Fibroblast of pulmonary artery (primary cell): Measurements from ENCODE around the gene RS1.

ENCODE experiments used
- DNase-seq: peaks from one replicate; pipeline ENCODE4 v3.0.0-alpha.2; 2010; ENCODE audit warnings: low read depth
- H3K4me3 ChIP-seq: replicated peaks from 2 replicates; pipeline ENCODE4 v1.5.1; 2011; ENCODE audit warnings: low read depth, mild to moderate bottlenecking, control low read depth, low read length, moderate library complexity
- TF ChIP-seq, protein P1 (sequence below): IDR thresholded peaks from 2 replicates; pipeline ENCODE4 v1.5.1; 2011; ENCODE audit warnings: mild to moderate bottlenecking, control low read depth, low read length, inconsistent platforms; ENCODE audit errors: missing control alignments

Gene RS1

DNA sequence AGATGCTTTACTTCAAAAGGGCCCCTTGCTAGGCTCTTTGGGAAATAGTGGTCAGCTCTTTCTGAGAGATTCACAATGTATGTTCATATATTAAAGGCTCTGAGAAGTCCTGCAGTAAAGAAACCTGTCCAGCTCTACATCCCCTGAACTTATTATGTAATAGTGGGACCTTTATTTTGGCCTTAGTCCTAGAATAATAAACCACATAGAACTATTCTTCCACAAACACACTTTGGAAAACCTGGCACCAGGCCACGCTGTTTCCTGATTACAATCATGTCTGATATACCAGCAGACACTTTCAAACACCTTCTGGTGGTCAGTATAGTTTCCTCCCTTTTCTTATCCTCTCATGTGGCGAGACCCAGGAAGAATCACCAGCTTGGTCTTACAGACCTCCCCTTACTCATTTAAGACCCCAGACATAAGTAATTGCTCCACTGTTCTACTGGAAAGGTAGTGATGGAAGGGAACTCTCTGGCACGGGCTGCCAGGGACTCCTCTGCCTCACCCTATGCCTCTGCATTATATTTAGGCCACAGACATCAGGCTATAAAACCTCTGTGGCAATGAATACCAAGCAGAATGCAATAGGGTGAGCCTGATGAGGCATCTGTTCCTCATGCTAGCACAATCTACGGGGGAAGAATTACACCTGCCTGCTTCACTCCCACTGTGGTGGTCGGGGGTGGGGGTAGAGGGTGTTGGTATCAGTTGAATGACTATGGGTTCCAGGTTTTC lies 29.9 kb upstream of the RS1 start:
- peak; percentile 47 for DNase-seq
- H3K4me3 ChIP-seq, result no peak overlapping the region
- TF ChIP-seq, protein P1, sequence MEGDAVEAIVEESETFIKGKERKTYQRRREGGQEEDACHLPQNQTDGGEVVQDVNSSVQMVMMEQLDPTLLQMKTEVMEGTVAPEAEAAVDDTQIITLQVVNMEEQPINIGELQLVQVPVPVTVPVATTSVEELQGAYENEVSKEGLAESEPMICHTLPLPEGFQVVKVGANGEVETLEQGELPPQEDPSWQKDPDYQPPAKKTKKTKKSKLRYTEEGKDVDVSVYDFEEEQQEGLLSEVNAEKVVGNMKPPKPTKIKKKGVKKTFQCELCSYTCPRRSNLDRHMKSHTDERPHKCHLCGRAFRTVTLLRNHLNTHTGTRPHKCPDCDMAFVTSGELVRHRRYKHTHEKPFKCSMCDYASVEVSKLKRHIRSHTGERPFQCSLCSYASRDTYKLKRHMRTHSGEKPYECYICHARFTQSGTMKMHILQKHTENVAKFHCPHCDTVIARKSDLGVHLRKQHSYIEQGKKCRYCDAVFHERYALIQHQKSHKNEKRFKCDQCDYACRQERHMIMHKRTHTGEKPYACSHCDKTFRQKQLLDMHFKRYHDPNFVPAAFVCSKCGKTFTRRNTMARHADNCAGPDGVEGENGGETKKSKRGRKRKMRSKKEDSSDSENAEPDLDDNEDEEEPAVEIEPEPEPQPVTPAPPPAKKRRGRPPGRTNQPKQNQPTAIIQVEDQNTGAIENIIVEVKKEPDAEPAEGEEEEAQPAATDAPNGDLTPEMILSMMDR, result no peak

DNA sequence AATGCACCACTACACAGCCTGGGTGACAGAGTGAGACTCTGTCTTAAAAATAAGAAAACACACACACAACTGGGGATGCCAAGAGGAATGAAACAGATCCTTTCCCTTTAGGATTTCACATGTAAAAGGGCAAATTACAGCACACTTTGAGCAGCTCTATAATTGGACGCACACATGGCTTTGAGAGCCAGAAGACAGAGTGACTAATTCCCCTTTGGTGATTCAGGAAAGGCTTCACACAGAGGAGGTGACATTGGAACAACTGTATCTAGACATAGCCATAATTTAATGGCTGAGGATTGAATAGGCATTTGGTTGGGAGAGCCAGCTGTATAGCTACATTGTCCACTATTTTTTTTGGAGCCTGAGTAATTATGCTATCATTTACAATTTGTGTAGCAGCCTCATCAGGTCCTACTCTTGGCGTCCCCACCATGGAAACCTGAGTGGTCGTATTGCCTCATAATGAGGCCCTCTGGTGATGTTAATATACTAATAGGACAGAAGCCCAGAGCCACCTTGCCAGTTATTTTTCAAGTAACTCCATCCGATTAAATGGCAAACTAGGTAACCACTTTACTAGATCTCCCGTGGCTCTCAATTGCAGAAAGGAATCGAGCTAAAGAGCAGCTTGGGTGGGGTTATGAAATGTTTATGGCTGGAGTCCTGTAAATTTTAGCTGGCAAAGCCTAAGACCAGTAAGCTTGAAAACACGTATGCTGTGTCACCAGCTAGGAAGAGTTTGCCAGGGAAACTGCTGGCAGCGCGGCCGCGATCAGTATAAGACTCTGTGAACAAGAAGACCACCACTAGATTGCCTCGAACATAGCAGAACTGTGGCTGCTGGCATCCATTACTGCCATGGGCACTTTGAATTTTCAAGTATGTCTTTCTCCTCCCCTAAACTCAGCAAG lies 27.1 kb upstream of the RS1 start:
- H3K4me3 ChIP-seq, result no peak overlapping the region
- DNase-seq, result no peak
- TF ChIP-seq, protein P1, result no peak

DNA sequence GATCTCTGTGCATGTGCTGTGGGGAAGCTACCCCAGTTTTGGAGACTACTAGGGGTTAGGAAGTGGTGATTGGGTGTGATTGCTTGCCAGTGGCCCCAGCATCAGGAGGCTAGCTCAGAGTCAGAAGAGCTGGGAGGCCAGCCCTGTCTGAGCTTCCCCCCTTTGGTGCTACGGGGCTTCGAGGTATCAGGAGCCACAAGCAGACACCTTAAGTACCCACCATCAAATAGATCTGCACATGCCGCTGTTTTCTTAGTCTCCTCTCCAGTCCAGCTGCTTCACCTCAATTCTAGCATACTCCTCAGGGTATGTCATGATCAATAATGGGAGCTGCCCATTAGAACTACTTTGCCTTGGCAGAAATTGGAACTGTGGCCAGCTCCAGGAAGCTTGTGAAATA lies 24.7 kb upstream of the RS1 start:
- DNase-seq, result no peak
- TF ChIP-seq, protein P1, result no peak

DNA sequence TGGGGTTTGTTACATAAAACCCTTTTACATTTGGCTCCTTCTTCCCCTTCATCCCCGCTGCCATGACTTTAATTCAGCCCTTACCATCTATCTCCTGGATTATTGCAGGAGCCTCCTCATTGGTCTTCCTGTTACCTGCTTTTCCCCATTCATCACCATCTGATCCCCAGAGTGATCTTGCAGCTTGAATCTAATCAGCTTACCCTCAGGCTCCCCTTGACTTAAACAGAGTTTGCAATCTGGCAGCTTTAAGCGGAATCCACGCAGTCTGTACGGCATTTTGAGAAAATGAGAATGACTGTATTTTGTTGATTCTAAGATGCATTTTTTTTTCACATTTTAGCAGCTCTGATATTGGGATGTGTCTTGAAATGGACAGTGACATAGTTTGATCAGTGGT lies 20.6 kb upstream of the RS1 start:
- DNase-seq, result no peak
- no peak overlapping the region for H3K4me3 ChIP-seq
- TF ChIP-seq, protein P1, result no peak

More for the DNA sequence above, 24.7 kb upstream of the RS1 start:
- H3K4me3 ChIP-seq, result no peak overlapping the region

DNA sequence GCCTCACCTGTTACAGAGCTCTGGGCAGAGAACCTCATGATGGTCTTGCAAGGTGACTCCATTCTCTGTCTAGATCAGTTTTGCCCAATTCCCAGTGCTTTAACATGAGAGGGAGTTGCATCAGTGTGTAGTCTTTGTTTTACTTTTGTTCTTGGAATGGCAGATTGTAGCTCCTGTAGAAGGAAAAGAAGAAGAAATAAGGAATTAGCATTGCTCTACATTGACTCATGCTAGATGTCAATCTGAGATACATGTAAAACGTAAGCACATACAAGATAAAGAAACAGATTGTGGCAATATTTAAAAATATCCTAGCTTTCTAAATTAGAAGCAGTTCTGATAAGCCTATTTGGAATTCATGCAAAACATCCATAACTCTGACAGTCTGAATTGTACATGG lies 19.5 kb upstream of the RS1 start:
- TF ChIP-seq, protein P1, result no peak
- H3K4me3 ChIP-seq, result no peak overlapping the region

DNA sequence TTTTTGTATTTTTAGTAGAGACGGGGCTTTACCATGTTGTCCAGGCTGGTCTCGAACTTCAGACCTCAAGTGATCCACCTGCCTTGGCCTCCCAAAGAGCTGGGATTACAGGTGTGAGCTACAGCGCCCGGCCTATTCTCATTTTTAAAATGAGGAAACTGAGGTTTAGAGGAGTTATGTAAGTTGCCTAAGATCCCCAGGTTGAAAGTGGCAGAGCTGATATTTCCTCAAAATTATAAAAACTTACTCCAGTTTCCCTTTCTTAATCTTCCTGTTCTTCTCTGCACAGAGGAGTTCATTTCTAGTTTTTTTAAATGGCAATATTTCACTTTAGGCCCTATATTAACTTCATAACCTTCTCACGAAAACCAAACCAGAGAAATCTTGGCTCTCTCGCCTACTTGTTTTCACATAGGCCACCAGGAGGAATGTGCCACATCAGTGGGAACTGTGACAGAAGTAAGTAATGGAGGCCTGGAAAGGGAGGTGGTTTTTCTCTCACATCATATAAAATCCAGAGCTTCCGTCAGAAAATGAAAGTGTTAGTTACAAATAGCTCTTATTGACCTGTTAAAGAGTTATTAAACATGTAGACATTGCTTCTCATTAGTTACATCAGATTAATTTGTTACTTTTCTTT lies 16.1 kb upstream of the RS1 start:
- DNase-seq, result no peak
- H3K4me3 ChIP-seq, result no peak overlapping the region
- TF ChIP-seq, protein P1, result no peak

More for the DNA sequence above, 19.5 kb upstream of the RS1 start:
- no peak for DNase-seq
